ENCODE data around the gene SRPK2. TPM values are rescaled to one million over a fixed set of nuclear protein-coding genes. Genes with fewer than 3 reads are reported as not detected.

The SRPK2 gene
- polyA plus RNA-seq, 1 donor from 2014 or later, result 118 TPM

GRCh38 chr7:105403128-105403527, 14.4 kb upstream of the SRPK2 start:
- Histone ChIP-seq H3K27ac (ENCODE audit: low read length) (no peak overlapping the region), H3K79me2 (replicated peaks; ENCODE audit: insufficient read depth, low read length) (no peaks in the 10 kb centered on the region), H3K9me3 (ENCODE audit: low read length) (no peaks in the 10 kb centered on the region), H3K4me2 (ENCODE audit: low read length) (no peak overlapping the region), H3K9me2 (ENCODE audit: insufficient read depth, low read length) (no peaks in the 10 kb centered on the region), H4K20me1 (ENCODE audit: insufficient read depth) (no peaks in the 10 kb centered on the region), H3K4me3 (ENCODE audit: low read length) (no peak overlapping the region), H3K36me3 (ENCODE audit: insufficient read depth, low read length) (no peaks in the 10 kb centered on the region), H3F3A (ENCODE audit: insufficient read depth, low read length, poor library complexity, severe bottlenecking) (no peaks in the 10 kb centered on the region), H3K27me3 (ENCODE audit: insufficient read depth, low read depth, low read length) (no peaks in the 10 kb centered on the region), H3K9ac (ENCODE audit: low read length) (no peak overlapping the region), H2AFZ (ENCODE audit: low read depth, low read length) (no peak overlapping the region)
- TF ChIP-seq EP300 (conservative IDR thresholded peaks at IDR 0.05; ENCODE audit: poor library complexity, severe bottlenecking) (no peak), POLR2AphosphoS5 (IDR thresholded peaks at IDR 0.05) (no peak), RAD21 (conservative IDR thresholded peaks at IDR 0.05) (no peak)

GRCh38 chr7:105402221-105403095, 13.7 kb upstream of the SRPK2 start:
- Histone ChIP-seq H3K9ac (ENCODE audit: low read length) (no peak overlapping the region), H4K20me1 (ENCODE audit: insufficient read depth) (no peaks in the 10 kb centered on the region), H3K9me3 (ENCODE audit: low read length) (no peaks in the 10 kb centered on the region), H3K27me3 (ENCODE audit: insufficient read depth, low read depth, low read length) (no peaks in the 10 kb centered on the region), H3K9me2 (ENCODE audit: insufficient read depth, low read length) (no peaks in the 10 kb centered on the region), H3K36me3 (ENCODE audit: insufficient read depth, low read length) (no peaks in the 10 kb centered on the region), H3K4me2 (ENCODE audit: low read length) (no peak overlapping the region), H3K4me3 (ENCODE audit: low read length) (no peak overlapping the region), H2AFZ (ENCODE audit: low read depth, low read length) (no peak overlapping the region), H3K27ac (ENCODE audit: low read length) (no peak overlapping the region), H3F3A (ENCODE audit: insufficient read depth, low read length, poor library complexity, severe bottlenecking) (no peaks in the 10 kb centered on the region), H3K79me2 (replicated peaks; ENCODE audit: insufficient read depth, low read length) (no peaks in the 10 kb centered on the region)
- no peak for TF ChIP-seq SMC3 (conservative IDR thresholded peaks at IDR 0.05; ENCODE audit: poor library complexity)

GRCh38 chr7:105399043-105399725, 10.5 kb upstream of the SRPK2 start:
- Histone ChIP-seq H3F3A (ENCODE audit: insufficient read depth, low read length, poor library complexity, severe bottlenecking) (no peaks in the 10 kb centered on the region), H3K79me2 (replicated peaks; ENCODE audit: insufficient read depth, low read length) (no peaks in the 10 kb centered on the region), H3K9me2 (ENCODE audit: insufficient read depth, low read length) (no peaks in the 10 kb centered on the region), H3K27ac (ENCODE audit: low read length) (no peak overlapping the region), H3K9me3 (ENCODE audit: low read length) (no peaks in the 10 kb centered on the region), H3K4me2 (ENCODE audit: low read length) (no peak overlapping the region), H2AFZ (ENCODE audit: low read depth, low read length) (no peak overlapping the region), H3K36me3 (ENCODE audit: insufficient read depth, low read length) (no peaks in the 10 kb centered on the region), H3K27me3 (ENCODE audit: insufficient read depth, low read depth, low read length) (no peaks in the 10 kb centered on the region), H4K20me1 (ENCODE audit: insufficient read depth) (no peaks in the 10 kb centered on the region), H3K4me3 (ENCODE audit: low read length) (no peak overlapping the region), H3K9ac (ENCODE audit: low read length) (no peak overlapping the region)
- TF ChIP-seq SMC3 (conservative IDR thresholded peaks at IDR 0.05; ENCODE audit: poor library complexity), result peak; percentile 37
- TF ChIP-seq RAD21 (conservative IDR thresholded peaks at IDR 0.05), result peak; percentile 39
- TF ChIP-seq CTCF (IDR thresholded peaks at IDR 0.05; ENCODE audit: poor library complexity, severe bottlenecking), result no peak
- TF ChIP-seq TAF1 (IDR thresholded peaks at IDR 0.05; ENCODE audit: low read depth), result no peak
- no peak for TF ChIP-seq POLR2AphosphoS5 (IDR thresholded peaks at IDR 0.05)
- TF ChIP-seq EP300 (conservative IDR thresholded peaks at IDR 0.05; ENCODE audit: poor library complexity, severe bottlenecking), result no peak
- TF ChIP-seq MXI1 (conservative IDR thresholded peaks at IDR 0.05; ENCODE audit: poor library complexity, severe bottlenecking), result no peak
- TF ChIP-seq EZH2 (IDR thresholded peaks at IDR 0.05; ENCODE audit: borderline replicate concordance, insufficient read depth, low read length, poor library complexity, severe bottlenecking), result no peak

Measured in neural cell (in vitro differentiated cells).